ENCODE data around the gene ACOXL. TPM values are rescaled to one million over a fixed set of nuclear protein-coding genes. Genes with fewer than 3 reads are reported as not detected.
A peak's percentile ranks its signal among the peaks of the same experiment; 100 is the strongest.

The ACOXL gene
- total RNA-seq, 1 experiment from 2014 or later, result not detected

DNA sequence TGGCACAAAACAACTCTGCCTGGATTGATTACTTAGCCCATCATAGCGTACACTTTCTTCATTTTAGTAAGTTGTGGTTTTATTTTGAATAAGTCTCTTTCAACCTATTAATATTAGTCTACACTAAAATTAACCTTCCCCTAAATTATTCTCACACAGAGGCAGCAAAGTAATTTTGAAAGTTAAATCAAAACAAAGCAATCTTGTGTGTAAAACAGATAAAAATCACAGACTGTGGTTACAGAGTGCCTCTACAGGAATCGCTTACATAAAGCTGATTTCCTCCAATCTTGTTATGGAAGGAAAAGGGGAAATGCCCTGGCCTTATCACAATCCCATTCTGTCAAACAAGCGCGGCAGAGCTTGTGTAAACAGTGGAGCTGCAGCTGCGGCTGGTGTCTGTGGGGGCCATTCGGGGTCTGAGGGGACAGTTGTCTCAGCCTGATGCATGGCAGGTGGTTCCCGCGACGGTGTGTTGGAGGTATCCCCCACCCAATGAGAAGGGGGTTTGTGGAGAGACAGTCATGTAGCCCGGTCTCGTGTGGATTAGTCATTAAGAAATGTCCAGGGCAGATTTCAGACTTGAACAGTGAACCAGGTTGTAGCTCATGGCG lies 430.5 kb downstream of the ACOXL start:
- peak; percentile 46 for DNase-seq (ENCODE audit: low read depth)

GRCh38 chr2:111164078-111164477 lies 431.7 kb downstream of the ACOXL start:
- no peak for DNase-seq (ENCODE audit: low read depth)

- DNase-seq (ENCODE audit: low read depth), result no peak
Observed at GRCh38 chr2:111165084-111165483, 432.7 kb downstream of the ACOXL start.

DNA sequence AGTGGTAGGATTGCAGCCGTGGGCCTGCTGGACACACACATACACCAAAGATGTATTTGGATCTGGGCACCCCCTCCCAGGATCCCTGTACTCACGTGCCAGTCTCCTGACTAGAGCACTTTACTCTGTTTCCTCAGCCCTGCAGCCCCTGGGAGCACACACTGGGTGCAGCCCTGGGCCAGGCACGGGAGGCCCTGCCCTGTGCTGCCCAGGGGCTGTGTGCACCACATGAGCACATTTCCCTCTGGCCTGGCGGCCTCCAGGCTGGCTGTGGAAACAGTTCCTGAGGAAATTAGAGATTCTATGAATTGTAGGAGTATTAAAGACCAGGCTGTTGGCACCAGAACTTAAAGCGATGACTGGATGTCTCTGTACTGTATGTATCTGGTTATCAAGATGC lies 433.7 kb downstream of the ACOXL start:
- no peak for DNase-seq (ENCODE audit: low read depth)

GRCh38 chr2:111167076-111167862 lies 434.9 kb downstream of the ACOXL start:
- peak; percentile 35 for DNase-seq (ENCODE audit: low read depth)

- no peak for DNase-seq (ENCODE audit: low read depth)
Observed at GRCh38 chr2:111167863-111168162, 435.4 kb downstream of the ACOXL start.

Other genes with a start within 250 kb of the ACOXL start
- 19.0 and 33.0 TPM in 2 replicates for gene RGPD6, start 155.4 kb upstream of the ACOXL start, total RNA-seq (2014; rRNA removed; shearing (Covaris generic))
- gene BUB1, start 54.5 kb upstream of the ACOXL start, total RNA-seq (2014; rRNA removed; shearing (Covaris generic)), result 122 and 135 TPM in 2 replicates

Data from Daoy (cell line).